ENCODE data around the gene MCM3AP. TPM values are rescaled to one million over a fixed set of nuclear protein-coding genes. Genes with fewer than 3 reads are reported as not detected.
"Not testable (repeated sequence)": the region's sequence is repeated elsewhere in the genome, so short reads cannot be mapped to it uniquely, and the experiment has no call there.

The MCM3AP gene
- total RNA-seq, 1 experiment from 2014 or later: 49.1 TPM

DNA sequence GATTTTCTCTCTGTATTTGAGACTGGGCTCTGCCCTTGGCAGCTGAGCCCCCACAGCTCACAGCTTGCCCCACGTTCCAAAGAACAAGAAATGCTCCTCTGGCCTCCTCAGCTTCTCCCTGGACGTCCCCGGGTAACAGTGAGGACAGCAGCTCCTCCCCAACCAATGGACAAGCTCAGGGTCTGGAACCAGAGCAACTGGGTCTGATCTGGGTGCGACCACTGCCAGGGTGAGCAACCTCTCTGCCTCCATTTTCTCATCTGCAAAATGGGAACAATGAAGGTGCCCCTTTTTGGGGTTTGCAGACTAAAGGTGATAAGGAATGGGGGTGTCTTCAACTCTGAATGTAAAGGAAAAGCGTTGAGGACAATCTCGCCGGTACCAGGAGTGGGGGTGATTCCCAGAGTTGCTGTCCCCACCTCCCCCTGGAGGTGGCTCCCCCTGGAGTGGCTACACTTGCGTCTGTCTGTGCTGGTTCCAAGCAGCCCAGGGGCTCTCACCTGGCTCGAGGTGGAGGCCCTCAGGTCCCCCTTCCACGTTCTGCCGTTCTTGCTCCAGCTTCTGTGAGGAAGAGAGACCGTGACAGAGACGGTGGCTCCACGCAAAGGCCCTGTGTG lies 31.4 kb upstream of the MCM3AP start:
- in situ Hi-C loops (cut with HindIII; ENCODE audit: low pct_unique_long_range_greater_than_20kb, low sequenced_read_pairs): no loop called here
- no peak for DNase-seq (ENCODE audit: low read depth, low spot score)

DNA sequence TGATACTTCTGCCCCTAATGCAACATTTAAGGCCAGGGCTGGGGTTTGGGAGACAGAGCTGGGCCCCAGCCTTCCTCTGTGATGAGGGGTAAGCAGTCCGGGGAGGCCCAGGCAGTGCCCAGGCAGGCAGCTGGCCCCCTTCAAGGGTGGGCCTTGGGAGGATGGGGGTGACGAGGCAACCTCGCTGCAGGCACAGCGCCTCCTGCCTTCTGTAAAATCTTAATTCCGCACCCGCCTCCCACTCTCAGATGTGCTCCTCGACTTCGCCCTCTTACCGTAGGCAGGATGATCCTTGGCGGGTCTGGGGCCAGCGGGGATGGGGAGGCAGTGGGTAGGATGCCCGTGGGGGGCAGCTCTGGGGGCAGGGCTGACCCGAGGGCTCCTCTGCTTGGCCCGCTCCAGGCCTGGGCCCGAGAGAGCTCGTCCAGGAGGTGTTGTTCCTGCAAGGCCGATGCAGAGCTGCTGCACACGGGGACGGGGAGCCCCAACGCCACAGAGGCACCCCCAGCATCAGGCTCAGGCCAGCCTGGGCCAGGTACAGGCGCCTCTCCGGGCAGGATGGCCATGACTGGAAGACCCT lies 29.1 kb upstream of the MCM3AP start:
- DNase-seq (ENCODE audit: low read depth, low spot score): no peak
- in situ Hi-C loops (cut with HindIII; ENCODE audit: low pct_unique_long_range_greater_than_20kb, low sequenced_read_pairs): no loop called here

GRCh38 chr21:46312949-46313348 lies 27.5 kb upstream of the MCM3AP start:
- DNase-seq (ENCODE audit: low read depth, low spot score): no peak
- in situ Hi-C loops (cut with HindIII; ENCODE audit: low pct_unique_long_range_greater_than_20kb, low sequenced_read_pairs): no loop called here

DNA sequence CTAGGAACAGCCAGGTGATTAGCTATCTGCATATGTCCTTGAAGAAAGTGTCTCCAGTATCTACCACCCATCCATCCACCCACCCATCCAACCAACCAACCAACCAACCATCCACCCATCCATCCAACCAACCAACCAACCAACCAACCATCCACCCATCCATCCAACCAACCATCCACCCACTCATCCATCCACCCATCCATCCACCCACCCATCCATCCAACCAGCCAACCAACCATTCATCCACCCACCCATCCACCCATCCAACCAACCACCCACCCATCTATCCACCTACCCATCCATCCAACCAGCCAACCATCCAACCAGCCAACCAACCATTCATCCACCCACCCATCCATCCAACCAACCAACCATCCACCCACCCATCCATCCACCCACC lies 26.2 kb upstream of the MCM3AP start:
- no peak for DNase-seq (ENCODE audit: low read depth, low spot score)
- in situ Hi-C loops (cut with HindIII; ENCODE audit: low pct_unique_long_range_greater_than_20kb, low sequenced_read_pairs): no loop called here

GRCh38 chr21:46310260-46310659 lies 24.8 kb upstream of the MCM3AP start:
- DNase-seq (ENCODE audit: low read depth, low spot score); in situ Hi-C loops (cut with HindIII; ENCODE audit: low pct_unique_long_range_greater_than_20kb, low sequenced_read_pairs): not testable (repeated sequence)

GRCh38 chr21:46308431-46308830 lies 23.0 kb upstream of the MCM3AP start:
- DNase-seq (ENCODE audit: low read depth, low spot score): no peak
- in situ Hi-C loops (cut with HindIII; ENCODE audit: low pct_unique_long_range_greater_than_20kb, low sequenced_read_pairs): no loop called here

GRCh38 chr21:46307625-46308024 lies 22.2 kb upstream of the MCM3AP start:
- DNase-seq (ENCODE audit: low read depth, low spot score): no peak
- in situ Hi-C loops (cut with HindIII; ENCODE audit: low pct_unique_long_range_greater_than_20kb, low sequenced_read_pairs): no loop called here

- in situ Hi-C loops (cut with HindIII; ENCODE audit: low pct_unique_long_range_greater_than_20kb, low sequenced_read_pairs): no loop called here
- no peak for DNase-seq (ENCODE audit: low read depth, low spot score)
Observed at GRCh38 chr21:46304955-46305354, 19.5 kb upstream of the MCM3AP start.

DNA sequence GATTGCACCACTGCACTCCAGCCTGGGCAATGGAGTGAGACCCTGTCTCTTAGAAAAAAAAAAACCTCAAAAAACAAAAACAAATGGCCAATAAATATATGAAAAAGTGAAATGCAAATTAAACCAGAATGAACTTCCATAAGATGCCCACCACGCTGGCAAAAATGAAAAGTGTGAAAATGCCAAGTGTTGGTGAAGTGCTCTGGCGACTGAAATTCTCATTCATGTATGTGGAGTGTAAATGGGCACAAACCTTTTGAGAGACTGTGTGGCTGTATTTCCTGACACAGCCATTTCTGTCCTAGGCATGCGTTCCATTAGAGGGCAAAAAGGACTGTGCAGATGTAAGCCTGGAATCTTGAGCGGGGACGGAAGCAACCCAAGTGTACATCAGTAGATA lies 19.0 kb upstream of the MCM3AP start:
- in situ Hi-C loops (cut with HindIII; ENCODE audit: low pct_unique_long_range_greater_than_20kb, low sequenced_read_pairs): no loop called here
- DNase-seq (ENCODE audit: low read depth, low spot score): no peak

GRCh38 chr21:46301759-46302158 lies 16.3 kb upstream of the MCM3AP start:
- in situ Hi-C loops (cut with HindIII; ENCODE audit: low pct_unique_long_range_greater_than_20kb, low sequenced_read_pairs): no loop called here
- DNase-seq (ENCODE audit: low read depth, low spot score): no peak

GRCh38 chr21:46299167-46299566 lies 13.8 kb upstream of the MCM3AP start:
- DNase-seq (ENCODE audit: low read depth, low spot score): no peak
- in situ Hi-C loops (cut with HindIII; ENCODE audit: low pct_unique_long_range_greater_than_20kb, low sequenced_read_pairs): no loop called here

DNA sequence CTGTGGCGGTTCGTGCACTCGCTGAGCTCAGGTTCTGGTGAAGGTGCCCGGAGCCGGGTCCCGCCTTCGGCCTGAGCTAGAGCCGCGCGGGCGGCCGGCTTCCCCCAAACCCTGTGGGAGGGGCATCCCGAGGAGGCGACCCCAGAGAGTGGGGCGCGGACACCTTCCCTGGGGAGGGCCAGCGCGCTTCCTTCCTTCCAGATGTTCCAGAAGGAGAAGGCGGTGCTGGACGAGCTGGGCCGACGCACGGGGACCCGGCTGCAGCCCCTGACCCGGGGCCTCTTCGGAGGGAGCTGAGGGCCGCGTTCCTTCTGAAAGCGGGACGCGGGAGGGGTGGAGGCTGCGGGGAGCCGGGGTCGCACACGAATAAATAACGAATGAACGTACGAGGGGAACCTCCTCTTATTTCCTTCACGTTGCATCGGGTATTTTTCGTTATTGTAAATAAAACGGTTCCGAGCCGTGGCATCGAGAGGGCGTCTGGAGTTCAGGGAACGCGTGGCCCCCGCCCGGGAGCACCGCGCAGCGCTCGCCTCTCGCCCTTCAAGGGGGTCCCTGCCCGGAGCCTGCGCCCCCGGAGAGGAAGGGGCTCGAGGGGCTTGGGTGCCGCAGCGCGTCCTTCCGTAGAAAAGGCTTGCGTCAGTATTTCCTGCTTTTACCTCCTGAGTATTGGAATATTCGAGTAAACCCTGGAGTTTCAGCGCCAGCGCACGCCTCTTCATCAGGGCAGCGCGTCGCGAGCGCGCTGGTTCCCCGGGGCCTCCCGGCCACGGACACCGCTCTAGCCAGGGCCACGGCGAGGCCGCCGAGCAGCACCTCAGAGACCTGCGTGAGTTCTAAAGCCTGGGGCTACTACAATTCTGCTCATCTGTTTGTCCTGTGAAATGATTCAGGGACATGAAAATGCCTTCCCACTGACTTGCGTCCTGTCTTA lies 12.2 kb upstream of the MCM3AP start:
- no peak for DNase-seq (ENCODE audit: low read depth, low spot score)
- in situ Hi-C loops (cut with HindIII; ENCODE audit: low pct_unique_long_range_greater_than_20kb, low sequenced_read_pairs): no loop called here

GRCh38 chr21:46295996-46296752 lies 10.8 kb upstream of the MCM3AP start:
- no peak for DNase-seq (ENCODE audit: low read depth, low spot score)
- in situ Hi-C loops (cut with HindIII; ENCODE audit: low pct_unique_long_range_greater_than_20kb, low sequenced_read_pairs): no loop called here

DNA sequence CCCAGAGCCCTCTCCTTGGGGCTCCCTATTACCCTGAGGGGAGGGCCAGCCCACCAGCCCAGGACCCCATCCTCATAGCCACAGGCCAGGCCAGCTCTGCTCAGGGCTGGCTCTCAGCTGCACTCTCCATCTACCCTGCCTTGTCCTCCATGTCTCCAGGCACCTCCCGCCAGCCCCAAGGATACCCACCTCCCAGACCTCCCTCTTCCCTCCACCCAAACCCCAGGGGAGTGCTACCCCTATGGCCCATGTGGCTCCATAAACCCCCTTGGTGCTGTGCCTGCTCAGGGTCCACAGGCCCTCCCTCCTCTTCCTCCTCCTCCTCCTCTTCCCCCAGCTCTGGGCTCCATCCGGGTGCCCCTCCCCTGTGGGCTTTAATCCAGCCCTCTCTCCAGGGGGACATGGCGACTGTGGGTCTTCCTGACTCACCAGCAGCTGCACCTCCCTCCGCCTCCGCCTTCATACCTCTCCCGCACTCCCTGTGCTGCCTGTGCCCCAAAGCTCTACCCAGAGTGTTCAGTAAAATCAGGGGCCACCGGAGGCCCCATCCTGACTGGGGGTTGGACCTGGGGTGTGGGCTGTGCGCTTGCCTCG lies 9.9 kb upstream of the MCM3AP start:
- DNase-seq (ENCODE audit: low read depth, low spot score): no peak
- in situ Hi-C loops (cut with HindIII; ENCODE audit: low pct_unique_long_range_greater_than_20kb, low sequenced_read_pairs): no loop called here

- DNase-seq (ENCODE audit: low read depth, low spot score): no peak
- in situ Hi-C loops (cut with HindIII; ENCODE audit: low pct_unique_long_range_greater_than_20kb, low sequenced_read_pairs): no loop called here
Observed at GRCh38 chr21:46294647-46295176, 9.3 kb upstream of the MCM3AP start.

DNA sequence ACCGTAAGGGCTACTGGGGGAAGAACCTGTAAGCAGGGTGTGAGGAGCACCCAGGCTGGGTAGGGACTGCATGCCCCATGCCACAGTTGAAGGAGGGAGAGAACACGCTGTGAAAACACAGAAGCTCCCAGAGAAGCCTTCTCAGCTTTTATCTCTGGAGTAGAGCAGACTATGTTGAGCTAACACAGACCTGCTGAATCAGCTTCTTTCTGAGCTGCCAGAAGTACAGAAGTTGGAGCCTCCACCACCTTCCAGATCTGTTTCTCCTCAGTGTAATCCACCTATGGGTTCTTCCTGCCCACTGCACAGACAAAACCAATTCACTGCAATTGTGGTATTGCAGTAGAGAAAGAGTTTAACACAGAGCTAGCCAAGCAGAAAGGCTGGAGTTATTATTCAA lies 6.2 kb upstream of the MCM3AP start:
- no peak for DNase-seq (ENCODE audit: low read depth, low spot score)
- in situ Hi-C loops (cut with HindIII; ENCODE audit: low pct_unique_long_range_greater_than_20kb, low sequenced_read_pairs): no loop called here

DNA sequence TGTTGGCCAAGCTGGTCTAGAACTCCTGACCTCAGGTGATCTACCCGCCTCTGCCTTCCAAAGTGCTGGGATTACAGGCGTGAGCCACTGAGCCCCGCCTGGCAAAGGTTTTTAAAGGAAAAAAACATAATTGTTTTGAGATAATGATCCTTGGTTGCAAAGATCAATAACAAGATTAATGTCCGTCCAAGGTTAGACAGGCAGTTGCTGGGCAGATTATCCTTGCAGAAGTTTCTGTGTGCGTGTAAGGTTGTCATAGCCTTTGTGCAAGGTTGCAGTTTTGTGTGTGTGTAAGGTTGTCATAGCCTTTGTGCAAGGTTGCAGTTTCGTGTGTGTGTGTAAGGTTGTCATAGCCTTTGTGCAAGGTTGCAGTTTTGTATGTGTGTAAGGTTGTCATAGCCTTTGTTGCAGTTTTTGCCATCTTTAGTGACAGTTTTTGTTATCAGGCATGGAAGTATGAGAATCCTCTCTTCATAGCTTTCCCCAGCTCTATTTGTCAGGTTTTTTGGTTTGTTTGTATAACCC lies 4.3 kb upstream of the MCM3AP start:
- in situ Hi-C loops (cut with HindIII; ENCODE audit: low pct_unique_long_range_greater_than_20kb, low sequenced_read_pairs): no loop called here
- no peak for DNase-seq (ENCODE audit: low read depth, low spot score)

All from SK-MEL-5 (cell line).